HCEC 1CT (cell line): ENCODE results near the gene GCM1.
A peak's percentile ranks its signal among the peaks of the same experiment; 100 is the strongest.

Experiments used
- DNase-seq: peaks from one replicate; pipeline ENCODE4 v3.0.0-alpha.2; 2017

GCM1 gene

DNA sequence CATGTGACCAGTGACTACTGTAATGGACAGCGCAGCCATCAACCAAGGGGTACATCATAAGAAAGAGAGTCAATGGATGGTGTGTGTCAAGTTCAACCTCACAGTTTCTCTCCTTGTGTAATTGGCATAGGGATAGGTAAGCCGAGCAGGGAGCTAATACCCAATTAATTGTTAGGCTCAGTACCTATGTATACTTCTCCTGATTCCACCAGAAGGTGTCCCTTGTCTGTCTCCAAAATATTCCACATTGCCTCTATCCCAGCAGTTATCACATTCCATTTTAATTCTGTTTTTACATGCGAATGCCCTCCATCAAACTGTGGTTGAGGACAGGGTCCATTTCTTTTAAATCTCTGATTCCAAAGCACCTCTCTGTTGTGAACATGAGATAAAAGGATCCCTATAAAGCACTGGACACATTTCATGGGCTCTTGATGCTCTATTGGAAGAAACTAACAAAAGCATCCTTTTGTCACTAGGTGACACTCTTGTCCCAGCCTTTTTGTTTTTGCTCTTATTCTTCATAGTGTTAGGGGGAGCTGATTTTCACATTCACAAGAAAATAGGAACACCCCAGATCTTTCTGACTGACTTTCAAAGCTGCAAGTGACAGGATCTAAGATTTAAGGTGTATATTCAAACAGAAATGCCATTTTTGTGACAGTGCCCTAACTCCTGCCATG lies 44.5 kb downstream of the GCM1 start:
- DNase-seq = peak; percentile 42

DNA sequence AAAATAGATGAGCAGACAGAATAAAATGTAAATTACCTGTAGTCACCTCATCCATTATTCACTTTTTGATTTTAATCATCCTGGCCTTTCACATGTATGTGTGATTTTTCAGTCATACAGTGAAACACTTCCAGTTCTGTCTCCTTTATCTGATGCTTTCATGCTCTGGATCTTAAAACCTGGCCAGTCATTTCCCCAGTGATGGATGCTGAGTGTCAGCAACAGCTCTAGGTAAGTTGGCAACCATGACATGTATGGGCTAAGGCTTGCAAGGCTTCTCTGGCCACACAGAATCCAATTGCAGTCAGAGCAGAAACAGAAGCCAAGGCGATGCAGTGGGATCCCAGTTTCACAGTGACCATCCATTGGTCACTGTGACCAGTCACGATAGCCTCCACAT lies 47.6 kb downstream of the GCM1 start:
- DNase-seq = no peak

DNA sequence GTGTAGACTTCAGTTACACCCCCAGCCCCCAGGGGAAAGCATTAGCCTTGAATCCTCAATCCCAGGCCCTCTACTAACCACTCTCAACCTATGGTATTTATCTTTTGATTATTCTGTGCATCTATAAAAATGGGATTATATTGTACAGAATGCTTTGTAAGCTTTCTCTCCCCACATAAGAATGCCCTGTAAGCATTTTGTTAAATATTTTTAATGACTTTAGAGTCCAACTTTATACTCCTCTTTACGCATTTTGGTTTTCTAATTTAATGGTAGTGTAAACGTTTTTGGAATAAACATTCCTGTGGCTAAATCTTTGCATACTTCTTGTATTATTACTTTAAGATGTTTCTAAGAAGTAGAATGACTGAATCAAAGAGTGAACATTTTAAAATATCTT lies 48.1 kb downstream of the GCM1 start:
- DNase-seq = no peak

DNA sequence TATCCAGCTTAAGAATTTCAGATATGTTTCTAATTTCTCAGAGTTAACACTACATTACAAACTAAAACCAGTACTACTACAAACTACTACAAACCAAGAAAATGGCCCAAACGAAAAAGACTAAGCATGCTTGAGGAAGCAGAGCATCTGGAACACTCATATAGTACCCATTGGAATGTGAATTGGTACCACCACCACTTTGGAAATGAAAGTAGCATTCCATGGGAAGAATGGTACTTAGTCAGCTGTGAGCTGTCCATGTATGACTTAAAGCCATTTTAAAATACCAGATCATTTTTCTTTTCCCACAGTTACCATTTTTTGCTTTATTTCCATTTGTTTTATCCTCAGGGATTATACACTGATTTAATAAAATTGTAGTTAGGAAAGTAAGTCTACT lies 52.9 kb downstream of the GCM1 start:
- DNase-seq = peak; percentile 18

DNA sequence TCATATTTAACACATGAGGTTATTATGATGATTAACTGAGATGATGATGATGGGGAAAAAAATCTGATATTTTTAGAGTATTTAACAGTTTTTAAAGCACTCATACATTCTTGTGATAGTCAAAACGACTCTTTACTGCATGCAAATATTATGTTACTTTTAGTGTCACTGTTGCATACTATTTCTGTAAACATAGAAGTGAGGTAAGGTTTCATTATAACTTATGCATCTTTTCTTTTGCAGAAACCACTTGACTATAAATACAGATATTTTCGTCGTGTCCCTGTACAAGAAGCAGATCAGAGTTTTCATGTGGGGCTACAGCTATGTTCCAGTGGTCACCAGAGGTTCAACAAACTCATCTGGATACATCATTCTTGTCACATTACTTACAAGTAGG lies 53.4 kb downstream of the GCM1 start:
- DNase-seq = no peak

DNA sequence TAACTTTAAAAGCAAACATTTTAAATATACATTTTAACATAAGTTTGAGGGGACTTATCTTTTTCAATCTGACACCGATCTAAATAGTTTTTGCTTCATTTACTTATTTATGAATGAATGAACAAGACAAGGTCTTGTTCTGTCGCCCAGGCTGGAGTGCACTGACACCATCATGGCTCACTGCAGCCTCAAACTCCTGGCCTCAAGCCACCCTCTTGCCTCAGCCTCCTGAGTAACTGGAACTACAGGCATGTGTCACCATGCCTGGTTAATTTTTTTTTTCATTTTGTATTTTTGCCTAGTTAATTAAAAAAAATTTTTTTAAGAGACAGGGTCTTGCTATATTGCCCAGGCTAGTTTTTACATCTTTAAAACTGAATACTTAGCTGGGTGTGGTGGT lies 58.1 kb downstream of the GCM1 start:
- peak; percentile 35 for DNase-seq

DNA sequence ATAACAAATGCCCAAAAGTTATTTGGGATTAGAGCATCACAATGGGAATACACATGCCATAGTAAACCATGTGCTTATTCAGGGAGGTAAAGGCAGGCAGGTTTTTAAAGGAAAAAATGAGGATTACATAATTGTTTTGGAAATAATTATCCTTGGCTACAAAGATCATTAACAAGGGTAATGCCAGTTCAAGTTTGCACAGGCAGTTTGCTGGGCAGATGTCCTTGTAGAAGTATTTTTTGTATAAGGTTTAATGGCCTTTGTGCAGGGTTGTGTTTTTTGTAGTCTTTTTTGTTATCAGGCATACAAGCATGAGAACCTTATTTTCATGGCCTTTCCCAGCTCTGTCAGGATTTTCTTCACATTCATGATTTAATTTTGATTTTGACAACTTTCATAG lies 58.7 kb downstream of the GCM1 start:
- no peak for DNase-seq

DNA sequence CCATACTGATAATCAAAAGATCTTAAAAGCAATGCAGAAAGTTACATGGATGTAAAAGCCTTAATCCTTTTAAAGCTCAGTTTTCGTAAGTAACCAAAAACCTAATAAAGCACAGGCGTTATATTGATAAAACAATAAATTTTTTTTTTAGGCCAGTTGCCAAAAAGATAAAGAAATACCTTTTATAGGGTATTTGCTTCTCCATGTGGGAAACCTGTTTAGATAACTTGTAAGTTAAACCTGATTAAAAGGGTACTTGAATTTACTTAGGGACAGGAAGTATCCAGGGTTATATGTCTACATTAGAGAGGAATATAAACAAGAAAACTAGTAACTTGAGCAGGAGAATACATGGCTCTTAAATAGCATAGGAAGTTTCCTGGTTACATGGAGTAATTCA lies 62.3 kb downstream of the GCM1 start:
- DNase-seq = no peak

DNA sequence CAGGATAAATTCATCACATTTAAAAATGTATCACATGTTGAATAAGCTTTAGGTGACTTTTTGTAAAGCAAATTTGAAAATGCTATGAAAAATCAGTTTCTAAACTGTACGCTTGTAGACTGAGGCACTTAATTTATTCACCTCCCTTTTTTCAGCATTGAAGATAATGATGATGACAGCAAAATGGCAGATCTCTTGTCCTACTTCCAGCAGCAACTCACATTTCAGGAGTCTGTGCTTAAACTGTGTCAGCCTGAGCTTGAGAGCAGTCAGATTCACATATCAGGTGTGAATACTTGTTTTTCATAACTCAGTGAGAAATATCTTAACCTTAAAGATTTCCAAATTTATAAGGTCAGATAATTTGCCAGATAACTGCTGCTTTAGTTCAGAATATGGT lies 67.8 kb downstream of the GCM1 start:
- DNase-seq = no peak
